Stimulated activated CD4-positive, alpha-beta T cell treated with anti-CD3 and anti-CD28 coated beads, Interleukin-1b, Interleukin-23, amount 100 ng/mL, for 1 hour (primary cell): ENCODE data around the gene KLK4.
"Not testable (repeated sequence)": the region's sequence is repeated elsewhere in the genome, so short reads cannot be mapped to it uniquely, and the experiment has no call there.

ENCODE experiments used
- DNase-seq, 2 donors: peaks; one replicate each; pipeline ENCODE4 v3.0.0-alpha.2; 2020; ENCODE audit warnings: low read depth in 2 of 2

KLK4 gene

DNA sequence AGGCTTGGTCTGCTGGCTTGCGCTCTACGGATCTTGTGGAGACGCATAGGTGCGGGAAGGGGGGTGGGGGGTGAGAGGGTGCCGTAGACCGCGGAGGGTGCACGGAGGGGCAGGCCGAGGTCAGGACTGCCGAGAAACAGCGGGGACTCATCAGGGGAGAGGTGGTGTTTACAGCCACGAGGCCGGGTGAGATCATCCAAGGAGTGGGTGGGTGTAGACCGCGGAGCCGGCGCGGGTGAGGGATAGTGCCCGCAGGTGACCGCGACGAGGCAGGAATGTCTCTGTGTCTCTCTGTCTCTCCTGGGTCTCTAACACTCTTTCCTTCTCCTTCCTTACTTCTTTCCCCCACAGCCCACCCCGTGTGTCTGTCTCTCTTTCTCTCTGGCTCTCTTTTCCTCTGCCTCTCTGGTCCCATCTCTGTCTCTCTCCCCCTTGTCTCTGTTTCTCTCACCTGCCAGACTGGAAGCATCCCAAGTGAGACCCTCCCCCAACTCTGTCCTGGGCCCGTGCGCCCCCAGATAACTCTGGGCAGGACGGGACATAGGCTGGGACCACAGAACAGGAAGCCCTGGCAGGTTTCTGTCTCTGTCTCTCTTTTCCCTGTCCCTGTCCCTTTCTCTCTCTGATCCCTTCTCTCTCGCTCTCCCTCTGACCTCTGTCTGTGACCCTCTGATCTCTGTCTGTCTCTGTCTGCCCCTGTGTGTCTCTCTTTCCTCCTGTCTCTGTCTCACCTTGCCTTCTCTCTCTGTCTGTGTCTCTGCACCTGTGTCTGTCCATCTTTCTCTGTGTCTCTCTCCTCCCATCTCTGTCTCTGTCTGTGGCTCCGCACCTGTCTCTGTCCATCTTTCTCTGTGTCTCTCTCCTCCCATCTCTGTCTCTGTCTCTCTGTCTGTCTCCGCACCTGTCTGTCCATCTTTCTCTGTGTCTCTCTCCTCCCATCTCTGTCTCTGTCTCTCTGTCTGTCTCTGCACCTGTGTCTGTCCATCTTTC is 1.8 kb upstream of the KLK4 start:
- no peak for DNase-seq

DNA sequence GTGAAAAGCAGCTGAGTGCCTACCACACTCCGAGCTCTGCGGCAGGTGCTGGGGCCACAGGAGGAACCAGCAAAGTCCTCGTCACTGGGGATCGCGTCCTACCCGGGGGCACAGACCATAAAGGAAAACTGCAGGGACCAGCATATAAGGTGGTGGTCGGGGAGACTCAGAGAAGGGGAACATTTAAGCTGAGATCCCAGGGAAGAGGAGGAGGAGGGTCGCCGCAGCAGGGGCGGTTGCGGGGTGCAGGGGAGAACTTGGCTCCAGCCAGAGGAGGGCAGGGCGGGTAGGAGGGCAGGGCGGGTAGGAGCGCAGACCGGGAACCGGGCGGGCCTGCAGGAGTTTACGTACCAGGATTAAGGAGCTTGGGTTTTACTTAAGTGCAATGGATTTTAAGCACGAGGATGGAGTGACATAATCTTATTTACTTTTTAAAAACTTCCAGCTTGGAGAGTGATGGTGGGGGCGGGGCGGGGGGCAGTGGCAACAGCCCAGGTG is 956 bp upstream of the KLK4 start:
- no peak for DNase-seq

DNA sequence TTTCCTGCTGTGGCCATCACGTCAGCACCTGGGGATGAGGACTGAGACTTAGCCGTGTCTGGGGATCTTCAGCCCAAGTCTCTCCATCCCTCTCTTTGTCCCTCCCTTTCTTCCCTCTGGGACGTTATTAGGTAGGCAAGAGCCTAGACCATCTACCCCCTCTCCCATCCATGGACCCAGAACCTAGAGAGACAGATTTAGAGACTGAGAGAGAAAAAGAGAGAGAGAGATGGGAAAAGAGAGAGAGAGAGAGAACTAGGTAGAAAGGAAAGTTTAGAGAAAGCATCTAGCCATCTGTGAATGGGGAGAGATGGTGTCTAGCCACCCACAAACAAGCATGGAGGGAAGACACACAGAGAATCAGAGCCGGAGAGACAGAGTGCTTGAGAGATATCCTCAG is 473 bp downstream of the KLK4 start:
- no peak for DNase-seq

DNA sequence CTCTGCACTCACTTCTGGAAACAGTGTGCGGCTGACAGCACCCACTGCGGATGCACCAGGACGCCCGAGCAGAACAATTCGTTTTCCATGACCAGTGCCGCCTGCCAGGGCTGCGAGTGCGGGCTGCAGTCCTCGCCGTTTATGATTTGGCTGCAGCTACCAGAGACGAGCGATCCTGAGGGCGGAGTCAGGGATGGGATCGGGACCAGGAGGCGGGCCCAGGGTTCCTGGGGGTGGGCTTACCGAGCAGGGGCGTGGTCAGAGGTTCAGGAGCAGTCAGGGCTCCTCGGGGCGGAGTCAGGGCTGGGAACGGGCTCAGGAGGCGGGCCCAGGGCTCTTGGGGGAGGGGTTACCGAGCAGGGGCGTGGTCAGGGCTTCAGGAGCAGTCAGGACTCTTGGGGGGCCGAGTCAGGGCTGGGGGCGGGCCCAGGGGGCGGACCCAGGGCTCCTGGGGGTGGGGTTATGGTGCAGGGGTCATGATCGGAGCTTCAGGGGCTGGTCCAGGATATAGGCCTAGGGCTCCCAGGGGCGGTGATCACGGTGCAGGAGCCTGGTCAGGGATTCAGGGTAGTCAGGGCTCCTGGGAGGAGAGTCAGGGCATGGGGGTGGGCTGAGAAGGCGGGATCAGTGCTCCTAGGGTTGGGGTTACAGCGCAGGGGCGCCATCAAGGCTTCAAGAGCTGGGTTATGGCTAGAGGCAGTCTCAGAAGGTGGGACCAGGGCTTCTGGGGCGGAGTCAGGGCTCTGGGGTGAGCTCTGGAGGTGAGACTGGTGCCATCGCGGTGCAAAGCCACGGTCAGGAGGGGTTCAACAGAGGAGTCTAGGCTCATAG is 1.7 kb downstream of the KLK4 start:
- no peak for DNase-seq

DNA sequence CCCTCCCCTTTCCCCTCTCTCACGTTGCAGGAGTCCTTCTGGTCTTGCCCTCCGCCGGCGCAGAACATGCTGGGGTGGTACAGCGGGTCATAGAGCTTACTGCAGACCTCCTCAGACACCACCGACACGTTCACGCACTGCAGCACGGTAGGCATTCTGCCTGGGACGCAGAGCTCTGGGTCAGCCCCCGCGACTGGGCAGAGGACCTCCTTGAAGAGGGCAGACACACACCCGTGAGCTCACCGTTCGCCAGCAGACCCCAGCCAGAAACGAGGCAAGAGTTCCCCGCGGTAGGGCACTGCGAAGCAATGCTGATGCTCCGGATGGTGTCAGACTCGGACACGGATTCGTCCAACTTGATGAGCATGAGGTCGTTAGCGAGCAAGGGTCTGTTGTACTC is 2.9 kb downstream of the KLK4 start:
- no peak for DNase-seq

DNA sequence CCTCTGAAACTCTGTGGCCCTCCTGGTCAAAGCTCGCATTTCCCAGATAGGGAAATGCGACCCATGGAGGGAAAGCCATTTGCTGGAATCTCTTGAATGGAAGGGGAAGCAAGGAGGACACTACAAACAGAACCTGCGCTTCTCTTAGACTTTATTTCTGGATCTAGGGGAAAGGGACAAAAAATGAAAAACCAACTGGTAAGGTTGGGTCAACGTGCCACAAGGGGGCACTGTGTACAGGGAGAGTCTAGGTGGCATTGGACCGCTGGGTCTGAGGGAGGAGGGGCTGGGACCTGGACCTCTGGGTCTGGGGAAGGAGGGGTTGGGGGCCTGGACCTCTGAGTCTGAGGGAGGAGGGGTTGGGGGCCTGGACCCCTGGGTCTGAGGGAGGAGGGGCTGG is 5.0 kb downstream of the KLK4 start:
- DNase-seq, result no peak

DNA sequence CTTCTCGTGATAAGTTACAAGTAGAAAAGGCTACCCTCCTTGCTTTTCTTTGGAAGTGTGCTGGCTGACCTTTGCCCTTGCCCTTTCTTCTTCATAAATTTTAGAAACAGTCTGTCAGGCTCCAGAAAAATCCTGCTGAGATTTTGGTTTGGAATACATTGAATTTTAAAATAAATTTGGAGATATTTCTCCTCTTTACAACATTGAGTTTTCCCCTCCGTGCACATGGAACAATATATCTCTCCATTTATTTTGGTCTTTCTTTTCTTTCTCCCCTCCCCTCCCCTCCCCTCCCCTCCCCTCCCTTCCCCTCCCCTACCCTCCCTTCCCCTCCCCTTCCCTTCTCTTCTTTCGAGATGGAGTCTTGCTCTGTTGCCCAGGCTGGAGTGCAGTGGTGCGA is 8.6 kb downstream of the KLK4 start:
- no peak for DNase-seq

DNA sequence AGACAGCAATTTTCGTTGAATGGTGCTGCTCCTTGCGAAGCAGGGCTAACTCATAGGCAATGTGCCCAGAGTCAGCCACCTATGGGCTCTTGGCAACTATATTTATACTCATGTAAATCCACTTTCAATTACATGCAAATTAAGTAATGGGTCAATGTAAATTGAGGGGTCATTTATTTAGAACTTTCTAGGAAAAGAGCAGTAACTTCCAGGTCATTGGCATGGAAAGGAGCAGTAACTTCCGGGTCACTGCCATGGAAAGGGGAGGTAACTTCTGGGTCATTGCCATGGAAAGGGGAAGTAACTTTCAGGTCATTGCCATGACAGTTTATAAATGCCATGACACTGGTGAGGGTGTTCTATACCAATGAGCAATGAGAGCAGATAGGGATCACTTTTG is 11.6 kb downstream of the KLK4 start:
- no peak for DNase-seq

DNA sequence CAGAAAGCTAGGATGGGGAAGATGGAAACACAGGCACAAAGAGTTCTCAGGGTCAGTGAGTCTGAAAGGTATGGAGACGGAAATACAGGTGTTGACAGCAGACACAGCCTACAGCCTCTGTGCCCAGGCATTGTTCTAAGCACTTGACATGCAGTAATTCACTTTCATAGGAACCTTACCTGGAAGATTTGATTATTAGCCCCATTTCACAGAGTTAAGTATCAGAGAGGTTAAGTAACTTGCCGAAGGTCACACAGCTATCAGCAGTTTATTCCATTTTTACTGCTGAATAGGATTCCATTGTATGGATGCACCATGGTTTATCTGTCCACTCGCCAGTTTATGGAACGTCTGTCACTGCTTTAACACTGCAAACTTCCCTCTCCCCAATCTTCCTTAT is 13.2 kb downstream of the KLK4 start:
- DNase-seq, result no peak

DNA sequence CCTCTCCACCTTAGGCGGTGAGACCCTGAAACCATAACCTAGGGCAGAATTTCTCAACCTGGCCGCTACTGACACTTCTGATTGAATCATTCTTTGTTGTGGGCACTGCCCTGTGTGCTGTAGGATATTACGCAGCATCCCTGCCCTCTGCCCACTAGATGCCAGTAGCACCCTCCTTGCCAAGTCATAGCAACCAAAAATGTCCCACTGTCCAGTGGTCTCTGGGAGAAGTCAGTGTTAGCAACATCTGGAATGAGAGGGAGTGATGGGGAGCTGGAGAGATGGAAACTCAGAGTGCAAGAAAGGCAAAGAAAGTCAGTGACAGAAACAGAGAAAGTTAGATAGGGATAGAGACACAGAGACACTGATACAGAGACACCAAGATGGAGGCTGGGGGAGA is 13.6 kb downstream of the KLK4 start:
- no peak for DNase-seq

DNA sequence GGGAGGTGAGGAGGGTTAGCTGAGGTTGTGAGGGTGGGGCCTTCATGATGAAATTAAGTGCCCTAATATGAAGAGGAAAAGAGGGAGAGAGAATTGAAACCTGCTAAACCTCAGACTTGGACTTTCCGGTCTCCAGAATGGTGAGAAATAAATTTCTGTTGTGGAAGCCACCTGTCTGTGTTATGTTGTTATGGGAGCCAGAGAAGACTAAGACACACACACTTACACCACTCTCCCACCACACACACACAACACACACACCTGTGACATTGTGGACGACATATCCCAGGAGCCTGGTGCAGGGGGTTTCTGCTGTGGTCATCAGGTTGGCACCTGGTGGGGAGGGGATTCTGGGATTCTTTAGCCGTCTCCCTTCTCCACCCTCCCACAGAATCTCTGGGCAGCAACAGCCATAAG is 14.0 kb downstream of the KLK4 start:
- no peak for DNase-seq

DNA sequence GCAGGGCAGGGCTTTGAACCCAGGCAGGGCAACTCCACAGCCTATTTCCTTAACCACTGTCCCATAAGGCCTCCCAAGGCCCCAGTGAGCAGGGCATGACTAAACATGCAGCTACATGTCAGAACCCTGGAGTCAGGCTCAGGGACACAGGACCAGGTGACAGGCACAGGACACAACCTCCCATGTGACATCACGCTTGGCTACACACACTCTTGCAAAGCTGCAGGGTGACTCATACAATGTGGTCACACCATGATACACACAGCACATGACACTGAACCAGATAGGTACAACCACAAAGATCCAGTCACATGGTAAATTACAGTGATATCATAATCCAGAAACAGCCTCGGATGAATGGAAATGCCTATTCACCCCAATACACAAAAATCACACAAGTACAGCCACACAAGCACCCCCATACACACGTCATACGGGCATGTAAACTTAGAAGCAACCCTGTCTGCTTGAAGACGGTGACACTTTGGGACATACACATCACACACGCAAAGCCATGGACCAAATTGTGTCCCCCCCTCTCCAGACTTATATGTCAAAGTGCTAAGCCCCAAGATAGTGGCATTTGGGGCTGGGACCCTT is 14.5 kb downstream of the KLK4 start:
- no peak for DNase-seq

DNA sequence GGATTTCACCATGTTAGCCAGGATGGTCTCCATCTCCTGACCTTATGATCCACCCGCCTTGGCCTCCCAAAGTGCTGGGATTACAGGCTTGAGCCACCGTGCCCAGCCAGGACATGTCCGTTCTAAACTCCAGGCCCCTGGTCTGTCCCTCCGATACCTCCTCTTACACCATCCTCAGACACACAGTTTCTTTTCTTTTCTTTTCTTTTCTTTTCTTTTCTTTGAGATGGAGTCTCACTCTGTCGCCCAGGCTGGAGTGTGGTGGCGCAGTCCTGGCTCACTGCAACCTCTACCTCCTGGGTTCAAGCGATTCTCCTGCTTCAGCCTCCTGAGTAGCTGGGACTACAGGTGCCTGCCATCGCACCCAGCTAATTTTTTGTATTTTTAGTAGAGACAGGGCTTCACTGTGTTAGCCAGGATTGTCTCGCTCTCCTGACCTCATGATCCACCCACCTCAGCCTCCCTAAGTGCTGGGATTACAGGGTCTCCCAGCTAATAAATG is 15.1 kb downstream of the KLK4 start:
- not testable (repeated sequence) for DNase-seq

DNA sequence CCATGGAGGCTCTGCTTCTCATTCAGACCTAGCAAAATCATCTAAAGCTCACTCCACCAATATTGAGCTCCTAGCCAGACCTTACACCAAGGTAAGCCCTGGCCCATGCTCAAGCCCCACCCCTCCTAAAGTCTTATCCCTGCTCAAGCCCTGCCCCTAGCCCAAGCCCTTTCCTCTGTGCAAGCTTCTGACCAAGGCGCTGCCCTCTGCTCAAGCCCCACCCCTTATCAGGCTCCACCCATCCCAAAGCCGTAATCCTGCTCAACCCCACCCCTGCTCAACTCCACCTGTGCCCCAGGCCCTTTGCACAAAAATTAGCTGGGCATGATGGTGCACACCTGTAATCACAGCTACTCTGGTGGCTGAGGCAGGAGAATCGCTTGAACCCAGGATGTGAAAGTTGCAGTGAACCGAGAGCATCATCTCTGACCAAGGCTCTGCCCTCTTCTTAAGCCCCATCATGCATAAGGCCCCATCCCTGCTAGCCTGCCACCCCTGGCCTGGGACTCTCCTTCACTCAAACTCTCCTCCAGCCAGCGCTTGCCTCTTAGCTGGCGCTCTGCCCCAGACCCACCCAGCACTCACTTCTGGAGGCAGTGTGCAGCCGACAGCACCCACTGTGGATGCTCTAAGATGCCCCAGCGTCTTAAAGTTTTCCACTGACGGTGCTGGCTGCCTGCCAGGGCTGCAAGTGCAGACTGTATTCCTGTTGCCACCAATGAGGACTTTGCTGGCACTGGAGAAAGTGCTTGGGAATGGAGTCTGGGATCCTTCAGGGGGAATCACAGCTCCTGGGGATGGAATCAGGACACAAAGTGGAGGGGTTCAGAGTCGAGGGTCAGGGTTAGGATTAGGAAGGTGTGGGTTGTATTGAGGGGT is 16.5 kb downstream of the KLK4 start:
- no peak for DNase-seq

DNA sequence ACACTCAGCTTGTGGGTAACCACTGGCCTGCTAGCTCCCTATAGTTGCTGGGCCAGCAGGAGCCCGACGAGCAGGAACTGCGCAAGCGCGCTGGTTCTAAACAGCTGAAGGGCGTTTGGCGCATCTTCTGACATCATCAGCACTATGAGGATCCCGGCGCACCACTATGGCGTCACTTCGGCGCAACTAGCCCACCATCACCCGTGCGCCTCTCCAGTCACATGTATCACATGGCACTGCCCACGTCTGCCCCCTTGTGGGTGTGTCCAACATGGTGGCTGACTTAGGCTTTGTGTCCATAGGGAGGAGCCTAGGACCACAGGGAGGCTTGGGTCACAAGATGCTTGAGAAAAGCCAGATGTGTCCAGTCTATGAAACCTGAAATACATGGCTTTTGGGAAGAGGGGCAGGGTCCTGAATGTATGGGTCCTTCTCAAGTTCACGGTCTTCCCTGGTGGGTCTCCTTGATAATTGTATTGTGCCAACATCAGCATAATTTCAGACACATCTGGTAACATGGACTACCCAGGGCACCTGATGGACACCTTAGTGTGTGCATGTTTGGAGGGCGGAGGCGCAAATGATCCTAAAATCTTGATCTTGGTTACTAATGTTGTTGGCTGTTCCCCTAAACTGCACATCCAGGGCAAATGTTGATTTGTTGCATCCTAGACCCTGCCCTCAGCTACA is 18.0 kb downstream of the KLK4 start:
- DNase-seq, result no peak

DNA sequence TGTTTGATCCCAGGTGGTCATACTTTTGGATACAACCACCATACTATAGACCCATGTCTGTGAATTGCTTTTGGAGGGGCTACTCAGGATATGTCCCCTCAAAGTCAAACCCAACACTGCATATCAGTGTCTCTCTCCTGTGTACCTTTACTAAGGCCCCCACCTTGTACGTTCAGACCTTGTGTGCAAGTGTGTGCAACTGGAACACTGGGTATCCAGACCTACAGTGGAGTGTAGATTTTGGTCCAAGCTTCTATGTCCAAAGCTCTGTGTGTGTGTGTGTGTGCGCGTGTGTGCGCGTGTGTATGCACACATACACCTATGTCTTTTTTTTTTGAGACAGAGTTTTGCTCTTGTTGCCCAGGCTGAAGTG is 20.0 kb downstream of the KLK4 start:
- DNase-seq, result no peak

DNA sequence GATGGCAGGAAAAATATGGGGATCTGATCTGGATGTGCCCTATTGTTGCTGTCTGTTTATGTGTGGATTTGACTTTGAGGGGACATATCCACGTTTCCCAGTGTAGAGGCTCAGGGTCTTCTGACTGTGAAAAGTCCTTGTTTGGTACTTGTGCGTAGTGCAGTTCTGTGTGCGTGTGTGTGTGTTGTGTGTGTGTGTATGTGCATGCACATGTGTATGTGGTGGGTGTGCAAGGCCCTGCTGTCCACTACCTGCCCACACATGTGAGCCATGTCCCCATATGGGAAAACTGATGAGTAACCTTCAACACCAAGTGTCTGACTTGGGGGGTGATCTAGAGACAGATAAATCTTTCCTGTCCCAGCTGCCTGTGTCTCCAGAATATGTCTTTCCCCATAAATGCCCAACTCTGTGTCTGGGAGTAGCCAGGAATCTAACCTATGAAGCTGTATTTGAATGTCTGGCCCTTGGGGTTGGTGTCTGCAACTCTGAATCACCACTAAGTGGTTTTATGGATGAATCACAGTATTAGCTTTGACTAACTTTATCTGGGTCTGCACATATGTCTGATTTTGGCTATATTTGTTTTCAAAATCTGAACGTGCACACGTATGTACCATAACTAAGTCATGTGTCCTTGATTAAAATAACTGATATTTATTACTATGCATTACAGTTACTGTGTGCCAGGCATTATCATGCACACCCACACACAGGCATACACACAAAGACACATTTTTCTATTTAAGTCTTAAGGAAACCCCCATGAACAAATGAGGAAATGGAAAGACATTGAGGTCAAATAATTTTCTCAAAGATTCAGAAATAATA is 20.6 kb downstream of the KLK4 start:
- DNase-seq, result no peak

DNA sequence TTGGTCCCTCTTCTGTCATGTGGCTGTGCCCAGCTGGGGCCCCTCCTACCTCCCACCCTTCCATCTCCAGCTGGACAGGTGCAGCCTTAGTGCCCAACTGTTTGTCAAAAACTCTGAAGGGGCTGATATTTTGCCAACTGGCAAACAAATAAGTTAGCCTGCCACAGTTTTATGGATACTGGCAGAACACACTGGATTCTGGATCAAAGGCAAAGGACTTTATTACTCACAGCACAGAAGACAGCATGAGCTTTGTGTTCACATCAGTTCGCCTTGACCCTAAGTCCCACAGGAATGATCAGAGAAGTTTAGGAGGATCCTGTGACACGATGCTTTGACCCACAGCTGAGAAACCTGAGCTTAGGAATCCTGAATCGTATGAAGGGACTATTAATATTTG is 21.6 kb downstream of the KLK4 start:
- DNase-seq, result no peak

DNA sequence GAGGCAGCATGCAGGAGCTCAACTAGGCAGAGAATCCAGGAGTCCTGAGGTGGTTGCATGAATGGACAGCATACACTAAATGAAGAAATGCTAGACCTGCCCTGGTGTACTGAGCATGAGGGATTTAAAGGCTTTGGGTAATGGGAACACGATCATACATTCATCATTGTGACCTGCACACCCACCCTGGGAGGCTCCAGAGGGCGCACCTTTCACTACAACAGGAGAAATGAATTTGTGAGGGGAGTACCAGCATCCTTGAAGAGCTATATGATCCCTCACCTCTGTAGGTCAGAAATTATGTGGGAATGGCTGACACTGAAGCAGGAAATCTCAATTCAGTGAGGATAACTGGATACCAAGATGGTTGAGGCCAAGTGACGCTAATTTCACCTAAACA is 29.0 kb downstream of the KLK4 start:
- DNase-seq, result no peak

DNA sequence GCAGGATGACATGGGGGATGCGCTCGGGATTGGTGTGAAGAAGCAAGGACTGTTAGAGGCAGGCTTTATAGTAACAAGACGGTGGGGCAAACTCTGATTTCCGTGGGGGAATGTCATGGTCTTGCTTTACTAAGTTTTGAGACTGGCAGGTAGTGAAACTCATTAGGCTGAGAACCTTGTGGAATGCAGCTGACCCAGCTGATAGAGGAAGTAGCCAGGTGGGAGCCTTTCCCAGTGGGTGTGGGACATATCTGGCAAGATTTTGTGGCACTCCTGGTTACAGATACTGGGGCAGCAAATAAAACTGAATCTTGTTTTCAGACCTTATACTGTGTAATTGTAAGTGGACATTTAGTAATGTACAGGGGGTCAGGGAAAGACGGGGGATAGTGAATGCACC is 31.0 kb downstream of the KLK4 start:
- no peak for DNase-seq
